Muscle of leg (tissue), 11 donors: ENCODE measurements around the gene VAT1L. TPM values are rescaled to one million over a fixed set of nuclear protein-coding genes. Genes with fewer than 3 reads are reported as not detected.

ENCODE experiments used
- DNase-seq: peaks from one replicate; pipeline ENCODE4 v3.0.0; 2013
- H3K27ac ChIP-seq: one replicate; pipeline ENCODE4 v1.5.1; 2013; ENCODE audit warnings: mild to moderate bottlenecking, low read length, control low read depth
- H3K27me3 ChIP-seq: one replicate; pipeline ENCODE4 v1.6.1; 2013; ENCODE audit warnings: low read length; ENCODE audit not compliant: control insufficient read depth, insufficient read depth
- H3K36me3 ChIP-seq: one replicate; pipeline ENCODE4 v1.6.1; 2013; ENCODE audit warnings: low read length; ENCODE audit not compliant: control insufficient read depth, insufficient read depth
- H3K4me1 ChIP-seq: one replicate; pipeline ENCODE4 v1.6.1; 2013; ENCODE audit warnings: low read length; ENCODE audit not compliant: control insufficient read depth, insufficient read depth
- H3K4me3 ChIP-seq: one replicate; pipeline ENCODE4 v1.5.1; 2013; ENCODE audit warnings: low read length, control low read depth
- H3K9me3 ChIP-seq: replicated peaks from 2 replicates; pipeline ENCODE4 v1.6.1; 2013; ENCODE audit warnings: low read depth, low read length; ENCODE audit not compliant: control insufficient read depth
- WGBS: methylation state at CpG from one replicate; pipeline ENCODE4 v1.1.5; 2013; ENCODE audit warnings: missing lambda C conversion rate; ENCODE audit not compliant: insufficient coverage; 5-methylcytosine and 5-hydroxymethylcytosine counted together
- polyA plus RNA-seq, 8 donors: library from polyadenylated mRNA; unstranded; fragments of 120-200 nt; gene quantifications; one replicate each; pipeline versions ENCODE4 v1.2.1 to v1.2.3, GENCODE V29; 2013; ENCODE audit warnings: inconsistent platforms in 1 of 8, low replicate concordance in 1 of 8; ENCODE audit not compliant: insufficient read length in 8 of 8, insufficient read depth in 1 of 8
- total RNA-seq: library from RNA; stranded (reverse); fragments of 120-200 nt; gene quantifications from one replicate; pipeline ENCODE4 v1.2.4, GENCODE V29; 2013

Gene VAT1L
- total and polyA plus RNA-seq, 9 donors, result 1.1 to 8.1 (median 2.7) TPM

DNA sequence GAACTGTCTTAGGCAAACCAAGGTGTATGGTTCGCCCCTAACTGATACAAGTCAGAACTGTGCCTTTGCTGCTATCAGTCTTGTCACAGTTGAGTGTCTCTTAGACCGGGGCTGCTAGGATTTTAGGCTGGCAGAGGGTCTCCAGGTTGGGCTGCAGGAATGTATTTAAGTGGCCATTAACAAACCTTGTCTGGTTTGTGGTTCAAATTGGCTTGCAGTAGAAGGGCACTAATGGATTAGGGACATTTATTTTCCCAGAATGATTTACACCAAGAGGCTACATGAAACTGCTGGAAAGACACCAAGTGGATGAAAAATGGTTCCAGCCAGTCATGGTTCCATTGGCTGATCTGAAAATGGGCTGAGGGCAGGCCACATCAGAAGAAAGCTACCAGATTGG is 5.1 kb downstream of the VAT1L start:
- DNase-seq, result no peak
- H3K4me1 ChIP-seq, result peaks cover 8% of the 10 kb centered on the region
- no peak overlapping the region for H3K27ac ChIP-seq
- 61% methylated on average over 2 of the region's 2 CpGs for WGBS
- no peaks in the 10 kb centered on the region for H3K9me3 ChIP-seq
- H3K36me3 ChIP-seq, result no peaks in the 10 kb centered on the region
- peaks cover 29% of the 10 kb centered on the region for H3K27me3 ChIP-seq
- no peak overlapping the region for H3K4me3 ChIP-seq

DNA sequence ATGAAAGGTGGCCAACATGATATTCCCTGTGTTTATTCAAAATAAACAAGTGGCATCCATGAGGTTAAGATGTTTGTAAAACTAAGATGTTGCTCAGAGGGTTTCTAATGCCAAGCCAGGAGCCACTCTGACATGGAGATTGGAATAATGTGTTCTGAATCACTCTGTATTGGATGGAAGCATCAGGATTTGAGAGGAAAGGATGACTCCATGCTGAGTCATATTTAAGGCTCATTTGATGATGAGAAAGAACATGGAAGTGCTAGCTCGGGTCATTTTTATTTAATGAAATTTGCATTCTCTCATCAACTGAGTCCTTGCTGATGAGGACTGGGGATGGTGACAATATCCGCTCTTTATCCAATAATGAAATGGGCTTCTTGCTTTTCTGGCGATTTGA is 6.2 kb downstream of the VAT1L start:
- H3K4me1 ChIP-seq, result peaks cover under 1% of the 10 kb centered on the region
- WGBS, result no CpG with 5 or more reads among the region's 3 CpGs
- peaks cover 17% of the 10 kb centered on the region for H3K27me3 ChIP-seq
- no peak overlapping the region for H3K27ac ChIP-seq
- no peak for DNase-seq
- H3K4me3 ChIP-seq, result no peak overlapping the region
- no peaks in the 10 kb centered on the region for H3K9me3 ChIP-seq
- no peaks in the 10 kb centered on the region for H3K36me3 ChIP-seq

- Histone ChIP-seq H3K4me3 (no peak overlapping the region), H3K36me3 (no peaks in the 10 kb centered on the region), H3K9me3 (no peaks in the 10 kb centered on the region), H3K4me1 (no peaks in the 10 kb centered on the region), H3K27ac (no peak overlapping the region), H3K27me3 (no peaks in the 10 kb centered on the region)
- 83% methylated on average over 8 of the region's 8 CpGs for WGBS
- DNase-seq, result no peak
Observed at GRCh38 chr16:77801817-77802216, 13.5 kb downstream of the VAT1L start.

- WGBS, result 80% methylated on average over 1 of the region's 10 CpGs
- peak; percentile 18 for DNase-seq
- H3K27ac ChIP-seq, result no peak overlapping the region
Observed at GRCh38 chr16:77805398-77805797, 17.0 kb downstream of the VAT1L start.

DNA sequence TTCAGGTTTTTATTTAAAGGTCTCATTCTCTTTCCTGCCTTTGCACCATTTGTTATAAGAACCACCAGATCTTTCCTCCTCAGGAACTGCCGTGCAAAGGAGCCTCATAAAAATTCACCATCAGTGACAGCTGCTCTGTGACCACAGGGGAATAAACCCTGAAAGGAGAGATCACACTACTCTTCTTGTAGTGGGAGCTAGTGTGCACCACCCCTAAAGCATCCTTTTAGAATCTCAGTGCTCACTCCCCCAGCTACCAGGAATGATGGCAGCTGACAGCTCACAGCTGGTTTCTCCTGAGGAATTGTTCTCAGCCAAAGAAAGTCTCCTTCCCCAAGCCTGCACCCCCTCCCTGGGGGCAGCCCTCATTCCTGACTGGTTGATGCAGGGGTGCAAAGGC is 18.7 kb downstream of the VAT1L start:
- no peak overlapping the region for H3K27ac ChIP-seq
- H3K36me3 ChIP-seq, result no peaks in the 10 kb centered on the region
- DNase-seq, result no peak
- H3K4me1 ChIP-seq, result no peaks in the 10 kb centered on the region
- H3K4me3 ChIP-seq, result no peak overlapping the region
- peaks cover 2% of the 10 kb centered on the region for H3K9me3 ChIP-seq
- WGBS, result no CpG with 5 or more reads among the region's 1 CpG
- H3K27me3 ChIP-seq, result no peaks in the 10 kb centered on the region

More at GRCh38 chr16:77805398-77805797, 17.0 kb downstream of the VAT1L start:
- no peaks in the 10 kb centered on the region for H3K4me1 ChIP-seq
- H3K27me3 ChIP-seq, result no peaks in the 10 kb centered on the region
- no peaks in the 10 kb centered on the region for H3K36me3 ChIP-seq
- no peak overlapping the region for H3K4me3 ChIP-seq
- H3K9me3 ChIP-seq, result peaks cover 2% of the 10 kb centered on the region

- Histone ChIP-seq H3K9me3 (peaks cover 2% of the 10 kb centered on the region), H3K4me3 (no peak overlapping the region), H3K4me1 (no peaks in the 10 kb centered on the region), H3K27me3 (no peaks in the 10 kb centered on the region), H3K27ac (no peak overlapping the region), H3K36me3 (no peaks in the 10 kb centered on the region)
- no peak for DNase-seq
- 65% methylated on average over 2 of the region's 2 CpGs for WGBS
Observed at GRCh38 chr16:77812856-77813500, 24.6 kb downstream of the VAT1L start.

DNA sequence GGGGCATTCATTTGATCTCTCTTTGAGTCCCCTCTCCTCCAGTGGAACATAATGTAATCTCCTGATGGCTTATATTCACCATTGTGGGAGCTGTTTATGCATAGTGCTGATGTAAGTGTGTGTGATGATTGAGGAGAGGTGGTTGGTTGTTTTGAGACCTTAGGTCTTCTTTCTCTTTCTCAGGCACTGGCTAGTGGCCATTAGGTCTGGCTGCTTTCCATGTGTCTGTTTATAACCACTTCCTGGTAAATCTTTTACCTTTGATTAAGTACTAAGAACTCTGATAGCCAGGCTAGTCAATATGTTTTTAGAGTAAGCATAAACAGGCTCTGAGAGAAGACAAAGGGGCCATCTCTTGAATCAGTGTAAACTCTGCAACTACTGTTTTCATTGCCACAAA is 27.9 kb downstream of the VAT1L start:
- peaks cover 1% of the 10 kb centered on the region for H3K27me3 ChIP-seq
- H3K4me1 ChIP-seq, result no peaks in the 10 kb centered on the region
- H3K4me3 ChIP-seq, result no peak overlapping the region
- no peak for DNase-seq
- no peaks in the 10 kb centered on the region for H3K9me3 ChIP-seq
- no peak overlapping the region for H3K27ac ChIP-seq
- no peaks in the 10 kb centered on the region for H3K36me3 ChIP-seq

- Histone ChIP-seq H3K4me1 (no peaks in the 10 kb centered on the region), H3K27me3 (peaks cover 5% of the 10 kb centered on the region), H3K9me3 (no peaks in the 10 kb centered on the region), H3K27ac (no peak overlapping the region), H3K4me3 (no peak overlapping the region), H3K36me3 (no peaks in the 10 kb centered on the region)
- DNase-seq, result no peak
- WGBS, result 75% methylated on average over 1 of the region's 3 CpGs
Observed at GRCh38 chr16:77820340-77820739, 32.0 kb downstream of the VAT1L start.

- Histone ChIP-seq H3K9me3 (no peaks in the 10 kb centered on the region), H3K27me3 (peaks cover 5% of the 10 kb centered on the region), H3K27ac (no peak overlapping the region), H3K4me1 (no peaks in the 10 kb centered on the region), H3K36me3 (no peaks in the 10 kb centered on the region), H3K4me3 (no peak overlapping the region)
- no peak for DNase-seq
- WGBS, result 62% methylated on average over 3 of the region's 5 CpGs
Observed at GRCh38 chr16:77822661-77823060, 34.3 kb downstream of the VAT1L start.

DNA sequence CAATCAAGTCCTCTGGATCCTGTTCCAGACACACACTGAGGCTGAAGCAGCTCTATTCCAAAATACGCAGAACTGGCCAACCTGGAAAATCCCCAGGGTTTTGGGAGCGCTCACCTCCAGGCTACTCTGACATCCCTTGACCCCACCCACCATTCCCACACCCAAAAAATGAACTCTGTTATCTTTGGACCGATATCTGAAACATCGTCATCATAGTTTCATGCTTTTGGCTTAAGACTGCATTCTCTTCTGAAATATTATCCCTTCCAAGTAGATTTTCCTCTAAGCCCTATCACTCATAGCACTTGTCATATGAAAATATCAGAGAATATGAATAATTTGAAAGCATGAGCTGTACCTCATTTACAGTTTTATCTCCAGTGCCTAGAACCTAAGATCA is 34.7 kb downstream of the VAT1L start:
- Histone ChIP-seq H3K4me3 (no peak overlapping the region), H3K27me3 (peaks cover 5% of the 10 kb centered on the region), H3K27ac (no peak overlapping the region), H3K9me3 (no peaks in the 10 kb centered on the region), H3K4me1 (no peaks in the 10 kb centered on the region), H3K36me3 (no peaks in the 10 kb centered on the region)
- 56% methylated on average over 4 of the region's 4 CpGs for WGBS
- DNase-seq, result no peak

DNA sequence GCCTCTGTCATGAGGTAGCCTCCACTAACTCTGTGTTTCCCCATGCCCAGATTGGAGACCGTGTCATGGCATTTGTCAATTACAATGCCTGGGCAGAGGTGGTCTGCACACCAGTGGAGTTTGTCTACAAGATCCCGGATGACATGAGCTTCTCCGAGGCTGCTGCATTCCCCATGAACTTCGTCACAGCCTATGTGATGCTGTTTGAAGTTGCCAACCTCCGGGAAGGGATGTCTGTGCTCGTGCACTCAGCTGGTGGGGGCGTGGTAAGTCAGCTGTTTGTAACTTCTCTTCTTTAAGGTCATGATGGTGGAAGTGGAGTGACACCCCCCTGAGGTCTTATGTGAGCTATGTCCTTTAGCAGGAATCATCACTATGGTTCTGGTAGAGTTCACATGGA is 36.8 kb downstream of the VAT1L start:
- 81% methylated on average over 7 of the region's 7 CpGs for WGBS
- Histone ChIP-seq H3K4me3 (no peak overlapping the region), H3K9me3 (no peaks in the 10 kb centered on the region), H3K27me3 (peaks cover 5% of the 10 kb centered on the region), H3K36me3 (no peaks in the 10 kb centered on the region), H3K4me1 (no peaks in the 10 kb centered on the region), H3K27ac (no peak overlapping the region)
- DNase-seq, result no peak
